K562 (cell line): ENCODE measurements around the gene DDAH2. TPM values are rescaled to one million over a fixed set of nuclear protein-coding genes. Genes with fewer than 3 reads are reported as not detected.

Experiments used
- AFF1 ChIP-seq, 2 experiments: fragments of 450-650 bp; IDR thresholded peaks; 2 replicates each; pipeline ENCODE4 v1.6.1; 2018; ENCODE audit warnings: mild to moderate bottlenecking in 2 of 2, low read depth in 1 of 2; ENCODE audit not compliant: partially characterized antibody in 2 of 2
- CUX1 ChIP-seq: fragments of 200-800 bp; sonication (Bioruptor generic); IDR thresholded peaks from 2 replicates; pipeline ENCODE4 v1.6.1; 2016; ENCODE audit warnings: missing genetic modification characterization, missing compliant biosample characterization
- ETV5 ChIP-seq: sonication (generic); formaldehyde crosslinking; IDR thresholded peaks from 2 replicates; pipeline ENCODE4 v1.4.0; 2020; ENCODE audit warnings: low read depth, mild to moderate bottlenecking, missing genetic modification reagents
- FOSL1 ChIP-seq: fragments of 200-800 bp; sonication (Bioruptor generic); conservative IDR thresholded peaks from 2 replicates; pipeline ENCODE4 v1.6.1; 2016; ENCODE audit warnings: missing genetic modification characterization, missing compliant biosample characterization
- HCFC1 ChIP-seq: IDR thresholded peaks from 2 replicates; pipeline ENCODE4 v1.6.1; 2012; ENCODE audit warnings: low read depth, low read length, improper control_type of control experiment
- L3MBTL2 ChIP-seq: fragments of 450-650 bp; IDR thresholded peaks from 2 replicates; pipeline ENCODE4 v1.6.1; 2016; ENCODE audit warnings: mild to moderate bottlenecking, moderate library complexity
- MCM7 ChIP-seq, 2 experiments: fragments of 450-650 bp; IDR thresholded peaks; 2 replicates each; pipeline ENCODE4 v1.6.1; 2016 to 2018
- NCOA1 ChIP-seq: fragments of 450-650 bp; IDR thresholded peaks from 2 replicates; pipeline ENCODE4 v1.6.1; 2016; ENCODE audit warnings: low read depth
- POLR2H ChIP-seq: IDR thresholded peaks from 2 replicates; pipeline ENCODE4 v1.6.1; 2016; ENCODE audit warnings: missing genetic modification characterization, low read depth, mild to moderate bottlenecking, control low read depth, missing compliant biosample characterization, moderate library complexity
- PRPF4 ChIP-seq: fragments of 200-400 bp; formaldehyde crosslinking; IDR thresholded peaks from one replicate; pipeline ENCODE4 v1.6.1; 2017; ENCODE audit warnings: low read length, low read depth, mild to moderate bottlenecking; ENCODE audit not compliant: insufficient read depth, poor library complexity, severe bottlenecking
- RBFOX2 ChIP-seq: fragments of 200-400 bp; formaldehyde crosslinking; IDR thresholded peaks from 2 replicates; pipeline ENCODE4 v1.6.1; 2017; ENCODE audit warnings: low read depth, mild to moderate bottlenecking, low read length, moderate library complexity
- RBM15 ChIP-seq: fragments of 200-400 bp; formaldehyde crosslinking; IDR thresholded peaks from 2 replicates; pipeline ENCODE4 v1.6.1; 2018; ENCODE audit warnings: mild to moderate bottlenecking, low read length, moderate library complexity; ENCODE audit not compliant: insufficient read depth
- RHOXF2B ChIP-seq: fragments of 250-450 bp; sonication (Bioruptor Pico); conservative IDR thresholded peaks from 2 replicates; pipeline ENCODE4 v1.5.1; 2021
- SMARCA4 ChIP-seq: fragments of 450-650 bp; IDR thresholded peaks from 2 replicates; pipeline ENCODE4 v1.6.1; 2016
- SUPT5H ChIP-seq: fragments of 450-650 bp; IDR thresholded peaks from 2 replicates; pipeline ENCODE4 v1.6.1; 2016
- TARDBP ChIP-seq: fragments of 450-650 bp; IDR thresholded peaks from 2 replicates; pipeline ENCODE4 v1.6.1; 2016
- THRA ChIP-seq: fragments of 450-650 bp; IDR thresholded peaks from 2 replicates; pipeline ENCODE4 v1.6.1; 2017; ENCODE audit warnings: mild to moderate bottlenecking, moderate library complexity
- ZNF184 ChIP-seq: sonication (generic); formaldehyde crosslinking; IDR thresholded peaks from 2 replicates; pipeline ENCODE4 v1.5.0; 2020; ENCODE audit warnings: missing genetic modification reagents
- ZNF282 ChIP-seq: sonication (generic); formaldehyde crosslinking; IDR thresholded peaks from 2 replicates; pipeline ENCODE4 v1.8.1; 2023; ENCODE audit warnings: missing genetic modification reagents
- polyA plus RNA-seq, 8 experiments: library from polyadenylated mRNA; depleted of rRNA in 4 of 8; stranded (reverse) in 5 of 8; unstranded in 3 of 8; fragments of >200 nt; fragmentation: Nextera tagmentation in 2 of 8; fragmentation: Illumina TruSeq in 1 of 8; extraction: Ambion mirVana in 2 of 8; extraction: Trizol in 1 of 8; gene quantifications; 2 replicates each; pipeline versions ENCODE4 v1.2.1 to v1.2.3, GENCODE V29; 2011 to 2014; ENCODE audit warnings: inconsistent platforms in 1 of 8, missing spikeins in 1 of 8
- total RNA-seq, 7 experiments: library from RNA; depleted of rRNA in 6 of 7; stranded (reverse); fragments of >200 nt in 6 of 7; fragmentation: Illumina TruSeq in 2 of 7; extraction: Trizol in 2 of 7; gene quantifications; 2 replicates each; pipeline versions ENCODE4 v1.2.1 to v1.2.3, GENCODE V29; 2011 to 2021; ENCODE audit warnings: low replicate concordance in 1 of 7

Gene DDAH2
- total and polyA plus RNA-seq, 9 of the 15 experiments (the other 6 are each of a cell fraction or from before 2014, with no cell fraction given), result 1.8 to 45.4 (median 21.4) TPM

GRCh38 chr6:31728767-31729514 lies at the start of gene DDAH2 (continued):
- TF ChIP-seq THRA (no peak), ZNF184 (CRISPR knock-in tag) (no peak), ETV5 (CRISPR knock-in tag) (peak; percentile 60; the same call in 1 of the 2 replicates), L3MBTL2 (no peak), FOSL1 (tag) (no peak), NCOA1 (no peak), MCM7 (IDR thresholded peaks at IDR 0.05) (no peak), CUX1 (CRISPR knock-in tag) (no peak), AFF1 (IDR thresholded peaks at IDR 0.05; ENCODE audit: low read depth in 1 of 2, partially characterized antibody in 2 of 2) (no peak), SUPT5H (no peak), RBFOX2 (peak; percentile 73), HCFC1 (no peak), SMARCA4 (no peak), POLR2H (tag) (no peak), PRPF4 (peak; percentile 28), ZNF282 (no peak), RHOXF2B (CRISPR knock-in tag) (no peak), TARDBP (no peak), RBM15 (no peak)
